ENCODE data around the gene IL21. TPM values are rescaled to one million over a fixed set of nuclear protein-coding genes. Genes with fewer than 3 reads are reported as not detected.

Gene IL21
- total RNA-seq, 1 donor from 2014 or later = not detected

DNA sequence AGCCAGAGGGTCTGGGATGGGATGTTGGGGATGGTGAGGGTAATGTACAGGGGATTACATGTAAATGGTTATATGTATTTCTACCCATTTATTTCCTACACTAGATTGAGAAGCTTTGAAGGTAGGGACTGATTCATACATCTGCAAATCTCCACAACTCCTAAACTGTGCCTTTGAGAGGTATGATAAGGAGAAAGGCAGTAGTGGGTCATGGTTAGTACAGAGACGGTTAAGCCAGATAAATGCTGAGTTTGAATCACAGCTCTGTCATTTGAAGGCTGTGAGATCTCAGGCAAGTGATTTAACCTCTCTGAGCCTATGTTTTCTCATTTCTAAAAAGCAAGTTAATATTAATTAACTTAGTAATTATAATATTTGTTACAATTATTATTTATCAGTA lies 29.3 kb upstream of the IL21 start:
- Mint-ChIP-seq H3K4me1 (ENCODE audit: low read depth, unreplicated experiment) (no peaks in the 10 kb centered on the region), H3K36me3 (ENCODE audit: low read depth, unreplicated experiment) (no peaks in the 10 kb centered on the region), H3K27me3 (ENCODE audit: low read depth, unreplicated experiment) (no peaks in the 10 kb centered on the region), H3K4me3 (ENCODE audit: unreplicated experiment) (no peak overlapping the region), H3K27ac (ENCODE audit: unreplicated experiment) (no peak overlapping the region), H3K9me3 (ENCODE audit: unreplicated experiment) (no peaks in the 10 kb centered on the region)
- no peak overlapping the region for H3K9ac ChIP-seq (ENCODE audit: low read length)
- no peak overlapping the region for H2AFZ ChIP-seq (ENCODE audit: low read depth, low read length)
- H4K20me1 ChIP-seq (ENCODE audit: insufficient read depth, low read length) = no peaks in the 10 kb centered on the region
- DNase-seq (ENCODE audit: low read depth) (no peak), FAIRE-seq (no peak)
- H3K36me3 ChIP-seq (ENCODE audit: insufficient read depth, low read length) = no peaks in the 10 kb centered on the region
- no peak overlapping the region for H3K4me2 ChIP-seq (ENCODE audit: low read length)
- H3K27me3 ChIP-seq (ENCODE audit: insufficient read depth, low read length) = no peaks in the 10 kb centered on the region
- H3K4me1 ChIP-seq (ENCODE audit: insufficient read depth, low read length) = no peaks in the 10 kb centered on the region
- no peak overlapping the region for H3K4me3 ChIP-seq (ENCODE audit: insufficient read depth, low read depth, low read length)
- TF ChIP-seq, protein P1, sequence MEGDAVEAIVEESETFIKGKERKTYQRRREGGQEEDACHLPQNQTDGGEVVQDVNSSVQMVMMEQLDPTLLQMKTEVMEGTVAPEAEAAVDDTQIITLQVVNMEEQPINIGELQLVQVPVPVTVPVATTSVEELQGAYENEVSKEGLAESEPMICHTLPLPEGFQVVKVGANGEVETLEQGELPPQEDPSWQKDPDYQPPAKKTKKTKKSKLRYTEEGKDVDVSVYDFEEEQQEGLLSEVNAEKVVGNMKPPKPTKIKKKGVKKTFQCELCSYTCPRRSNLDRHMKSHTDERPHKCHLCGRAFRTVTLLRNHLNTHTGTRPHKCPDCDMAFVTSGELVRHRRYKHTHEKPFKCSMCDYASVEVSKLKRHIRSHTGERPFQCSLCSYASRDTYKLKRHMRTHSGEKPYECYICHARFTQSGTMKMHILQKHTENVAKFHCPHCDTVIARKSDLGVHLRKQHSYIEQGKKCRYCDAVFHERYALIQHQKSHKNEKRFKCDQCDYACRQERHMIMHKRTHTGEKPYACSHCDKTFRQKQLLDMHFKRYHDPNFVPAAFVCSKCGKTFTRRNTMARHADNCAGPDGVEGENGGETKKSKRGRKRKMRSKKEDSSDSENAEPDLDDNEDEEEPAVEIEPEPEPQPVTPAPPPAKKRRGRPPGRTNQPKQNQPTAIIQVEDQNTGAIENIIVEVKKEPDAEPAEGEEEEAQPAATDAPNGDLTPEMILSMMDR (IDR thresholded peaks at IDR 0.05; ENCODE audit: insufficient read depth, low read depth, low read length) = no peak
- TF ChIP-seq EZH2 (IDR thresholded peaks at IDR 0.05; ENCODE audit: insufficient read depth, low read length) = no peak
- H3K79me2 ChIP-seq (ENCODE audit: insufficient read depth, low read length) = no peaks in the 10 kb centered on the region
- H3K9me3 ChIP-seq (ENCODE audit: insufficient read depth, low read depth, low read length) = no peaks in the 10 kb centered on the region
- no peak overlapping the region for H3K27ac ChIP-seq (ENCODE audit: low read depth, low read length)

GRCh38 chr4:122647656-122648055 lies 26.8 kb upstream of the IL21 start:
- FAIRE-seq (no peak), DNase-seq (ENCODE audit: low read depth) (no peak)
- Histone ChIP-seq H3K4me2 (ENCODE audit: low read length) (no peak overlapping the region), H3K4me1 (ENCODE audit: insufficient read depth, low read length) (no peaks in the 10 kb centered on the region), H3K9me3 (ENCODE audit: insufficient read depth, low read depth, low read length) (no peaks in the 10 kb centered on the region), H3K36me3 (ENCODE audit: insufficient read depth, low read length) (no peaks in the 10 kb centered on the region), H3K9ac (ENCODE audit: low read length) (no peak overlapping the region), H3K4me3 (ENCODE audit: insufficient read depth, low read depth, low read length) (no peak overlapping the region), H3K27me3 (ENCODE audit: insufficient read depth, low read length) (no peaks in the 10 kb centered on the region), H3K79me2 (ENCODE audit: insufficient read depth, low read length) (no peaks in the 10 kb centered on the region), H4K20me1 (ENCODE audit: insufficient read depth, low read length) (no peaks in the 10 kb centered on the region), H3K27ac (ENCODE audit: low read depth, low read length) (no peak overlapping the region), H2AFZ (ENCODE audit: low read depth, low read length) (no peak overlapping the region)
- H3K4me3 Mint-ChIP-seq (ENCODE audit: unreplicated experiment) = no peak overlapping the region
- peaks cover 1% of the 10 kb centered on the region for H3K9me3 Mint-ChIP-seq (ENCODE audit: unreplicated experiment)
- H3K27ac Mint-ChIP-seq (ENCODE audit: unreplicated experiment) = no peak overlapping the region
- TF ChIP-seq, protein P1 (IDR thresholded peaks at IDR 0.05; ENCODE audit: insufficient read depth, low read depth, low read length) = no peak
- TF ChIP-seq EZH2 (IDR thresholded peaks at IDR 0.05; ENCODE audit: insufficient read depth, low read length) = no peak
- H3K36me3 Mint-ChIP-seq (ENCODE audit: low read depth, unreplicated experiment) = no peaks in the 10 kb centered on the region
- no peaks in the 10 kb centered on the region for H3K4me1 Mint-ChIP-seq (ENCODE audit: low read depth, unreplicated experiment)
- no peaks in the 10 kb centered on the region for H3K27me3 Mint-ChIP-seq (ENCODE audit: low read depth, unreplicated experiment)

GRCh38 chr4:122643257-122643656 lies 22.4 kb upstream of the IL21 start:
- FAIRE-seq (no peak), DNase-seq (ENCODE audit: low read depth) (no peak)
- Histone ChIP-seq H3K36me3 (ENCODE audit: insufficient read depth, low read length) (no peaks in the 10 kb centered on the region), H4K20me1 (ENCODE audit: insufficient read depth, low read length) (no peaks in the 10 kb centered on the region), H3K79me2 (ENCODE audit: insufficient read depth, low read length) (no peaks in the 10 kb centered on the region), H3K4me1 (ENCODE audit: insufficient read depth, low read length) (no peaks in the 10 kb centered on the region), H3K27ac (ENCODE audit: low read depth, low read length) (no peak overlapping the region), H2AFZ (ENCODE audit: low read depth, low read length) (no peak overlapping the region), H3K4me2 (ENCODE audit: low read length) (no peak overlapping the region), H3K27me3 (ENCODE audit: insufficient read depth, low read length) (no peaks in the 10 kb centered on the region), H3K4me3 (ENCODE audit: insufficient read depth, low read depth, low read length) (no peak overlapping the region), H3K9me3 (ENCODE audit: insufficient read depth, low read depth, low read length) (no peaks in the 10 kb centered on the region), H3K9ac (ENCODE audit: low read length) (no peak overlapping the region)
- Mint-ChIP-seq H3K27ac (ENCODE audit: unreplicated experiment) (no peak overlapping the region), H3K4me1 (ENCODE audit: low read depth, unreplicated experiment) (no peaks in the 10 kb centered on the region), H3K9me3 (ENCODE audit: unreplicated experiment) (peaks cover 1% of the 10 kb centered on the region), H3K4me3 (ENCODE audit: unreplicated experiment) (no peak overlapping the region), H3K27me3 (ENCODE audit: low read depth, unreplicated experiment) (no peaks in the 10 kb centered on the region), H3K36me3 (ENCODE audit: low read depth, unreplicated experiment) (no peaks in the 10 kb centered on the region)
- TF ChIP-seq, protein P1 (IDR thresholded peaks at IDR 0.05; ENCODE audit: insufficient read depth, low read depth, low read length) = no peak
- no peak for TF ChIP-seq EZH2 (IDR thresholded peaks at IDR 0.05; ENCODE audit: insufficient read depth, low read length)
